Stomach (tissue), 4 donors: Measurements from ENCODE around the gene FRZB.

ENCODE experiments used
- POLR2A ChIP-seq, 4 donors: fragments of 450-650 bp; IDR thresholded peaks; one replicate each; pipeline ENCODE4 v1.6.1; 2016; ENCODE audit warnings: antibody characterized with exemption in 4 of 4, control low read depth in 2 of 4, mild to moderate bottlenecking in 1 of 4, moderate library complexity in 1 of 4
- POLR2AphosphoS5 ChIP-seq, 3 donors: sonication (generic); formaldehyde crosslinking; IDR thresholded peaks; one replicate each; pipeline ENCODE4 v1.6.1; 2016; ENCODE audit warnings: antibody characterized with exemption in 3 of 3

- TF ChIP-seq POLR2A (IDR thresholded peaks at IDR 0.05) (no peak), POLR2AphosphoS5 (IDR thresholded peaks at IDR 0.05) (no peak)
Observed at GRCh38 chr2:182860858-182861257, 5.6 kb downstream of the FRZB start.
